Breast epithelium (tissue), 4 donors: ENCODE results near the gene CAMKK1. TPM values are rescaled to one million over a fixed set of nuclear protein-coding genes. Genes with fewer than 3 reads are reported as not detected.
A peak's percentile ranks its signal among the peaks of the same experiment; 100 is the strongest.

Experiments used
- DNase-seq, 2 donors: peaks; one replicate each; pipeline ENCODE4 v3.0.0-alpha.2; 2019; ENCODE audit warnings: low spot score in 2 of 2
- H3K27ac ChIP-seq, 2 donors: fragments of 200-600 bp; sonication (generic) in 1 of 2; one replicate each; pipeline ENCODE4 v1.5.1; 2016 to 2019; ENCODE audit warnings: mild to moderate bottlenecking in 1 of 2
- H3K27me3 ChIP-seq, 2 donors: fragments of 200-600 bp; sonication (generic) in 1 of 2; one replicate each; pipeline versions ENCODE4 v1.5.1 to v1.6.0; 2017 to 2019; ENCODE audit warnings: control low read depth in 1 of 2, mild to moderate bottlenecking in 1 of 2
- H3K36me3 ChIP-seq: fragments of 200-600 bp; one replicate; pipeline ENCODE4 v1.5.1; 2019
- H3K4me1 ChIP-seq, 2 donors: fragments of 200-600 bp; sonication (generic); one replicate each; pipeline ENCODE4 v1.5.1; 2016 to 2019; ENCODE audit warnings: control low read depth in 1 of 2
- H3K4me3 ChIP-seq, 3 donors: fragments of 200-600 bp; sonication (generic); 1 replicate in 2 of 3; 2 replicates in 1 of 3; pipeline ENCODE4 v1.5.1; 2016 to 2019; ENCODE audit warnings: mild to moderate bottlenecking in 3 of 3, moderate library complexity in 2 of 3
- H3K9me3 ChIP-seq, 2 donors: fragments of 200-600 bp; sonication (generic) in 1 of 2; one replicate each; pipeline ENCODE4 v1.5.1; 2016 to 2019; ENCODE audit warnings: control low read depth in 1 of 2
- CTCF ChIP-seq, 3 donors: fragments of 450-650 bp; IDR thresholded peaks; one replicate each; pipeline ENCODE4 v1.5.1; 2016 to 2017; ENCODE audit warnings: antibody characterized with exemption in 3 of 3, mild to moderate bottlenecking in 3 of 3, moderate library complexity in 3 of 3
- POLR2A ChIP-seq: fragments of 450-650 bp; IDR thresholded peaks from one replicate; pipeline ENCODE4 v1.6.1; 2016; ENCODE audit warnings: antibody characterized with exemption, mild to moderate bottlenecking, moderate library complexity
- POLR2AphosphoS5 ChIP-seq, 3 donors: sonication (generic); formaldehyde crosslinking; IDR thresholded peaks; one replicate each; pipeline ENCODE4 v1.6.1; 2017; ENCODE audit warnings: antibody characterized with exemption in 3 of 3
- intact Hi-C: fragments of 100-400 bp; cut with DNase I; formaldehyde crosslinking; loops from one replicate; pipeline ENCODE4 v1.15.1; 2023; ENCODE audit warnings: low total_unique reads
- total RNA-seq, 3 donors: library from RNA; depleted of rRNA; stranded (reverse); fragments of >200 nt; gene quantifications; one replicate each; pipeline ENCODE4 v1.1.0, GENCODE V29; 2016

CAMKK1 gene
- total RNA-seq, 3 donors from 2014 or later, result 3.0 to 7.8 (median 6.9) TPM

GRCh38 chr17:3836551-3836950, 56.3 kb downstream of the CAMKK1 start:
- Histone ChIP-seq H3K36me3 (no peaks in the 10 kb centered on the region), H3K27ac (no peak overlapping the region), H3K4me3 (no peak overlapping the region), H3K9me3 (no peaks in the 10 kb centered on the region), H3K4me1 (no peaks in the 10 kb centered on the region), H3K27me3 (no peaks in the 10 kb centered on the region)
- intact Hi-C loops, result no loop called here
- no peak for DNase-seq
- no peak for TF ChIP-seq POLR2AphosphoS5 (IDR thresholded peaks at IDR 0.05)
- no peak for TF ChIP-seq CTCF (IDR thresholded peaks at IDR 0.05)
- no peak for TF ChIP-seq POLR2A

GRCh38 chr17:3835410-3836229, 57.2 kb downstream of the CAMKK1 start:
- Histone ChIP-seq H3K9me3 (no peaks in the 10 kb centered on the region), H3K27ac (no peak overlapping the region), H3K4me3 (no peak overlapping the region), H3K27me3 (no peaks in the 10 kb centered on the region), H3K4me1 (no peaks in the 10 kb centered on the region), H3K36me3 (no peaks in the 10 kb centered on the region)
- DNase-seq, result no peak
- intact Hi-C loops, result no loop called here
- no peak for TF ChIP-seq POLR2A
- no peak for TF ChIP-seq POLR2AphosphoS5 (IDR thresholded peaks at IDR 0.05)
- TF ChIP-seq CTCF (IDR thresholded peaks at IDR 0.05), result no peak

GRCh38 chr17:3834811-3835210, 58.0 kb downstream of the CAMKK1 start:
- intact Hi-C loops, result no loop called here

GRCh38 chr17:3828852-3829232, 64.0 kb downstream of the CAMKK1 start:
- Histone ChIP-seq H3K4me3 (no peak overlapping the region), H3K4me1 (no peaks in the 10 kb centered on the region), H3K27me3 (no peaks in the 10 kb centered on the region), H3K9me3 (no peaks in the 10 kb centered on the region), H3K36me3 (no peaks in the 10 kb centered on the region), H3K27ac (peak overlapping the region in 1 of 2 donors; percentile 3)
- no peak for TF ChIP-seq POLR2A
- TF ChIP-seq POLR2AphosphoS5 (IDR thresholded peaks at IDR 0.05), result no peak
- TF ChIP-seq CTCF (IDR thresholded peaks at IDR 0.05), result no peak
- intact Hi-C loops, result loop anchor here (5.0 to 10.0 kb wide), 2 partner anchors 1606 to 1727 kb away; partner anchors contain the start of gene C1QBP
- DNase-seq, result no peak

More at GRCh38 chr17:3834811-3835210, 58.0 kb downstream of the CAMKK1 start:
- Histone ChIP-seq H3K9me3 (no peaks in the 10 kb centered on the region), H3K4me3 (no peak overlapping the region), H3K27me3 (no peaks in the 10 kb centered on the region), H3K36me3 (no peaks in the 10 kb centered on the region), H3K27ac (no peak overlapping the region), H3K4me1 (no peaks in the 10 kb centered on the region)
- DNase-seq, result no peak
- TF ChIP-seq POLR2AphosphoS5 (IDR thresholded peaks at IDR 0.05) (no peak), CTCF (IDR thresholded peaks at IDR 0.05) (no peak), POLR2A (no peak)

- no peak overlapping the region for H3K4me3 ChIP-seq
- no peaks in the 10 kb centered on the region for H3K9me3 ChIP-seq
- H3K36me3 ChIP-seq, result no peaks in the 10 kb centered on the region
- intact Hi-C loops, result loop anchor here (5.0 to 10.0 kb wide), 2 partner anchors 1606 to 1726 kb away; partner anchors contain the start of gene C1QBP
- H3K27ac ChIP-seq, result peak overlapping the region in 1 of 2 donors; percentile 3
- TF ChIP-seq POLR2A (no peak), CTCF (IDR thresholded peaks at IDR 0.05) (no peak), POLR2AphosphoS5 (IDR thresholded peaks at IDR 0.05) (no peak)
- H3K4me1 ChIP-seq, result no peaks in the 10 kb centered on the region
- DNase-seq, result no peak
- no peaks in the 10 kb centered on the region for H3K27me3 ChIP-seq
Measured at GRCh38 chr17:3828151-3828851, 64.6 kb downstream of the CAMKK1 start.
